ENCODE measurements around the gene NKPD1.
"Not testable (repeated sequence)": the region's sequence is repeated elsewhere in the genome, so short reads cannot be mapped to it uniquely, and the experiment has no call there.

The NKPD1 gene

DNA sequence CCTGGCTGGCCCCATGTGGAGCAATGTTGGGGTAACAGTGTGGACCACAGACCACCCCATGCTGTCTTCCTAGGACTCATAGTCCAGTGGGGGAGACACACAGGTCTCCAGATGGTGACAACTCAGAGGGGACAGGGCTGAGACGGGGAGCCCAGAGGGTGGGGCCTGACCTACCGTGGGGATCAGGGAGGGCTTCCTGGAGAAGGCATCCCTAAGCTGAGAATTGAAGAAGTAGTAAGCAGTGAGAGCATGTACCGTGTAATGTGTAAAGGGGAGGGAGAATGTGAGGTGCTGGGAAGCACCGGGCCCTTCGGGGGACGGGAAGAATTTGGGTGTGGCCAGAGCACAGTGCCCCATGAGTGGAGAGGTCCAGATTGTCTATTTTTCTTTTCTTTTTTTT, 36.8 kb downstream of the NKPD1 start:
- DNase-seq (ENCODE audit: low read depth), result no peak
- H3K4me3 ChIP-seq (ENCODE audit: low read depth, low read length), result no peak overlapping the region
- TF ChIP-seq, protein P1, sequence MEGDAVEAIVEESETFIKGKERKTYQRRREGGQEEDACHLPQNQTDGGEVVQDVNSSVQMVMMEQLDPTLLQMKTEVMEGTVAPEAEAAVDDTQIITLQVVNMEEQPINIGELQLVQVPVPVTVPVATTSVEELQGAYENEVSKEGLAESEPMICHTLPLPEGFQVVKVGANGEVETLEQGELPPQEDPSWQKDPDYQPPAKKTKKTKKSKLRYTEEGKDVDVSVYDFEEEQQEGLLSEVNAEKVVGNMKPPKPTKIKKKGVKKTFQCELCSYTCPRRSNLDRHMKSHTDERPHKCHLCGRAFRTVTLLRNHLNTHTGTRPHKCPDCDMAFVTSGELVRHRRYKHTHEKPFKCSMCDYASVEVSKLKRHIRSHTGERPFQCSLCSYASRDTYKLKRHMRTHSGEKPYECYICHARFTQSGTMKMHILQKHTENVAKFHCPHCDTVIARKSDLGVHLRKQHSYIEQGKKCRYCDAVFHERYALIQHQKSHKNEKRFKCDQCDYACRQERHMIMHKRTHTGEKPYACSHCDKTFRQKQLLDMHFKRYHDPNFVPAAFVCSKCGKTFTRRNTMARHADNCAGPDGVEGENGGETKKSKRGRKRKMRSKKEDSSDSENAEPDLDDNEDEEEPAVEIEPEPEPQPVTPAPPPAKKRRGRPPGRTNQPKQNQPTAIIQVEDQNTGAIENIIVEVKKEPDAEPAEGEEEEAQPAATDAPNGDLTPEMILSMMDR (IDR thresholded peaks at IDR 0.05; ENCODE audit: low read depth, low read length), result no peak
- TF ChIP-seq MYC (IDR thresholded peaks at IDR 0.05; ENCODE audit: low read depth, low read length), result no peak
- TF ChIP-seq MAX (IDR thresholded peaks at IDR 0.05; ENCODE audit: low read depth, low read length), result no peak
- no peak for TF ChIP-seq POLR2A (IDR thresholded peaks at IDR 0.05; ENCODE audit: extremely low read depth, insufficient read length)

DNA sequence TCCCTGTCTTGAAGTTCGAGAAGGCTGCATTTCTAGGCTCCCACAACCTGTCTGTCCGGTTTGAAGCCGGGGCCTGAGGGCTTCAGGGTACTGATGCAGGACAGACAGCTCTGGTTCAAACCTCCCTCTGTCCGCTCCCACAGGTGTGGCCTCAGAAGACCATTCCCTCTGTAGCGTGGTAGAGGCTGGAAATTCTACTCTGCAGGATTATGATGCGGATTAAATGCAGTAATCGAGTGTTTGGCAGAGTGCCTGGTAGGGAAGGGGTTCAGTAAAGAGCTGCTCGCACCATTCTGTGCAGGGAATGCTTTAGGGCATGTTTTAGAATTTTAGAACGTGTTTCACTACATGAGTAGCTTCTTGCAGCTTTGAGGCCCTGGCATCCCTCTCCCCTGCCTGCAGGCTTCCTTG, 37.3 kb downstream of the NKPD1 start:
- no peak for DNase-seq (ENCODE audit: low read depth)
- TF ChIP-seq, protein P1 (IDR thresholded peaks at IDR 0.05; ENCODE audit: low read depth, low read length), result no peak
- TF ChIP-seq MAX (IDR thresholded peaks at IDR 0.05; ENCODE audit: low read depth, low read length), result no peak
- TF ChIP-seq MYC (IDR thresholded peaks at IDR 0.05; ENCODE audit: low read depth, low read length), result no peak
- TF ChIP-seq POLR2A (IDR thresholded peaks at IDR 0.05; ENCODE audit: extremely low read depth, insufficient read length), result no peak
- no peak overlapping the region for H3K4me3 ChIP-seq (ENCODE audit: low read depth, low read length)

DNA sequence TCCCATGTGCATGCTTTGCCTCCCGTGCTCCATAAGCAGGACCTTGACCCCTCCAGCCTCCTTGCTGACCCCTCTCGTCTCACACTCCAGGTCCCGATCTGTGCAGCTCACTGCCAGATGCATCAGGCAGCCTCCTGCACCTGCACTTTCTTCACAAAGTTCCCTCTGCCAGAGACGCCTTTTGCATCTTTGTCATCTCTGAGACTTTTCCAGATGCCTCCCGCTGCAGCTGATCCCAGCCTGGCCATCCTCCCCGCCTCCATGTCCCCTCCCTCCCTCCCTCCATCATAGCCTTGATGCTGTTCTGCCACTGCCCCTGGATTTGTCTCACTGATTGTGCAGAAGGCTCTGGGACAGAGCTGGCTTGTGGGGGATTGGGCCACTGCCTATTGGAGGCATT, 38.0 kb downstream of the NKPD1 start:
- no peak overlapping the region for H3K4me3 ChIP-seq (ENCODE audit: low read depth, low read length)
- TF ChIP-seq MAX (IDR thresholded peaks at IDR 0.05; ENCODE audit: low read depth, low read length) (no peak), MYC (IDR thresholded peaks at IDR 0.05; ENCODE audit: low read depth, low read length) (no peak), POLR2A (IDR thresholded peaks at IDR 0.05; ENCODE audit: extremely low read depth, insufficient read length) (no peak)
- TF ChIP-seq, protein P1 (IDR thresholded peaks at IDR 0.05; ENCODE audit: low read depth, low read length), result no peak
- no peak for DNase-seq (ENCODE audit: low read depth)

GRCh38 chr19:45121827-45122345, 38.9 kb downstream of the NKPD1 start:
- H3K4me3 ChIP-seq (ENCODE audit: low read depth, low read length), result no peak overlapping the region
- no peak for DNase-seq (ENCODE audit: low read depth)
- TF ChIP-seq, protein P1 (IDR thresholded peaks at IDR 0.05; ENCODE audit: low read depth, low read length), result no peak
- TF ChIP-seq MAX (IDR thresholded peaks at IDR 0.05; ENCODE audit: low read depth, low read length) (no peak), MYC (IDR thresholded peaks at IDR 0.05; ENCODE audit: low read depth, low read length) (no peak), POLR2A (IDR thresholded peaks at IDR 0.05; ENCODE audit: extremely low read depth, insufficient read length) (no peak)

DNA sequence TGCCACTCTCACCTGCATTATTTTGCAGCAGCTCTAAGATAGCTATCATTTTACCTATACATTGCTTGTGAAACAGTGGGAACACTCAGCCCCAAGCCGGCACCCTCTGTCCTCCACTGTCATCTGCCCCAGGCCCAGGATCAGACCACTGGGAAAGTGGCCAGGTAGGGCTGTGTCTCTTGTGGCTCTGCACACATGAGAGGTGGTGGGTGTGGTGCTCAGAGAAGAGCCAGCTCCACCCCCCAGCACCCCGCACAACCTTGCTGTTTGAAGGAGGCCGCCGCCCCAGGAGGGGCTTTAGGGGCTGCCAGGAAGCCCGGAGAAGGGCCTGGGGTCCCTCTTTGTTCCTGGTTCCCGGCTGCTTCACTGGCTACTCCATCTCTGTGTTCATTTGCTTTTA, 41.2 kb downstream of the NKPD1 start:
- H3K4me3 ChIP-seq (ENCODE audit: low read depth, low read length), result no peak overlapping the region
- no peak for DNase-seq (ENCODE audit: low read depth)
- TF ChIP-seq POLR2A (IDR thresholded peaks at IDR 0.05; ENCODE audit: extremely low read depth, insufficient read length), result no peak
- TF ChIP-seq, protein P1 (IDR thresholded peaks at IDR 0.05; ENCODE audit: low read depth, low read length), result no peak
- TF ChIP-seq MAX (IDR thresholded peaks at IDR 0.05; ENCODE audit: low read depth, low read length), result no peak
- no peak for TF ChIP-seq MYC (IDR thresholded peaks at IDR 0.05; ENCODE audit: low read depth, low read length)

DNA sequence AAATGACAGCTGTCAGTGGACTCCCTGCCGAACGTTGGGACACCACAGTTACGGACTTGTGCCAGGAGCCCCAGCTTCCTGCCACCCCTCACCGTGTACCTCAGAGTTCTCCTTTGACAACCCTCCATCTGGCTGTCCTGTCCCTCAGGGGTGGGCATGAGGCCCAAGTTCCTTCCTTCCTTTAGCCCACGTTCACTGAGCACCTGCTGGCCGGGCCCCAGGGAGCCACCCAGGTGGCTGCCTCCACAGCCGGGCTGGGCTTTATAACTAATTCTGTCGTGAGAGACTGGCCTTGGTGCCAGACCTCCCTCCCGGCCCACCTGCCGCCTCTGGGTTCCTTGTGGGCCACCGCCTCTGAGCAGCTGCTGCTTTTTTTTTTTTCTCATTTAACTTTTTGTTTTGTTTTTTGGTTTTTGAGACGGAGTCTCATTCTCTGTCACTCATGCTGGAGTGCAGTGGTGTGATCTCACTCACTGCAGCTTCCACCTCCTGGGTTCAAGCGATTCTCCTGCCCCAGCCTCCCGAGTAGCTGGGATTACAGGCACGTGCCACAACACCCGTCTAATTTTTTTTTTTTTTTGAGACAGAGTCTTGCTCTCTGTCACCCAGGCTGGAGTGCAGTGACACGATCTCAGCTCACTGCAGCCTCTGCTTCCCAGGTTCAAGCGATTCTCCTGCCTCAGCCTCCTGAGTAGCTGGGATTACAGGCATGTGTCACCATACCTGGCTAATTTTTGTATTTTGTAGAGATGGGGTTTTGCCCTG, 42.0 kb downstream of the NKPD1 start:
- not testable (repeated sequence) for H3K4me3 ChIP-seq (ENCODE audit: low read depth, low read length); DNase-seq (ENCODE audit: low read depth)

Measured in NB4 (cell line).